ENCODE data around the gene VPS26B. TPM values are rescaled to one million over a fixed set of nuclear protein-coding genes. Genes with fewer than 3 reads are reported as not detected.
A peak's percentile ranks its signal among the peaks of the same experiment; 100 is the strongest.

VPS26B gene
- total RNA-seq, 1 experiment from 2014 or later = 33.1 TPM

GRCh38 chr11:134248910-134249480 lies 24.5 kb downstream of the VPS26B start:
- CTCF ChIA-PET = interaction anchor here (0.7 kb wide), 1 partner anchor 23 kb away, joined by 3 read pairs; no protein-coding TSS in a partner anchor

GRCh38 chr11:134250246-134250645 lies 25.8 kb downstream of the VPS26B start:
- Mint-ChIP-seq H3K4me1 (ENCODE audit: low read depth, unreplicated experiment) (peaks cover 14% of the 10 kb centered on the region), H3K27me3 (ENCODE audit: unreplicated experiment) (no peaks in the 10 kb centered on the region), H3K36me3 (ENCODE audit: insufficient read depth, unreplicated experiment) (peaks cover 23% of the 10 kb centered on the region), H3K27ac (ENCODE audit: unreplicated experiment) (no peak overlapping the region), H3K9me3 (ENCODE audit: low read depth, unreplicated experiment) (no peaks in the 10 kb centered on the region), H3K4me3 (ENCODE audit: low read depth, unreplicated experiment) (no peak overlapping the region)
- no peak for TF ChIP-seq CTCF (IDR thresholded peaks at IDR 0.05; ENCODE audit: unreplicated experiment)
- no peak for DNase-seq
- CTCF ChIA-PET = no interaction called here
- no TSS peak for BruUV-seq (replicated peaks)
- intact Hi-C loops (cut with micrococcal nuclease; ENCODE audit: unreplicated experiment) = no loop called here

More at GRCh38 chr11:134248910-134249480, 24.5 kb downstream of the VPS26B start:
- H3K9me3 Mint-ChIP-seq (ENCODE audit: low read depth, unreplicated experiment) = no peaks in the 10 kb centered on the region
- no peak overlapping the region for H3K4me3 Mint-ChIP-seq (ENCODE audit: low read depth, unreplicated experiment)
- intact Hi-C loops (cut with micrococcal nuclease; ENCODE audit: unreplicated experiment) = no loop called here
- no peak overlapping the region for H3K27ac Mint-ChIP-seq (ENCODE audit: unreplicated experiment)
- peaks cover 19% of the 10 kb centered on the region for H3K36me3 Mint-ChIP-seq (ENCODE audit: insufficient read depth, unreplicated experiment)
- no TSS peak for BruUV-seq (replicated peaks)
- peaks cover 14% of the 10 kb centered on the region for H3K4me1 Mint-ChIP-seq (ENCODE audit: low read depth, unreplicated experiment)
- TF ChIP-seq CTCF (IDR thresholded peaks at IDR 0.05; ENCODE audit: unreplicated experiment) = no peak
- no peaks in the 10 kb centered on the region for H3K27me3 Mint-ChIP-seq (ENCODE audit: unreplicated experiment)
- no peak for DNase-seq

GRCh38 chr11:134250675-134251074 lies 26.2 kb downstream of the VPS26B start:
- TF ChIP-seq CTCF (IDR thresholded peaks at IDR 0.05; ENCODE audit: unreplicated experiment) = no peak
- Mint-ChIP-seq H3K4me3 (ENCODE audit: low read depth, unreplicated experiment) (no peak overlapping the region), H3K4me1 (ENCODE audit: low read depth, unreplicated experiment) (peaks cover 14% of the 10 kb centered on the region), H3K9me3 (ENCODE audit: low read depth, unreplicated experiment) (no peaks in the 10 kb centered on the region), H3K27ac (ENCODE audit: unreplicated experiment) (no peak overlapping the region), H3K36me3 (ENCODE audit: insufficient read depth, unreplicated experiment) (peaks cover 23% of the 10 kb centered on the region), H3K27me3 (ENCODE audit: unreplicated experiment) (no peaks in the 10 kb centered on the region)
- intact Hi-C loops (cut with micrococcal nuclease; ENCODE audit: unreplicated experiment) = no loop called here
- CTCF ChIA-PET = interaction anchor here (0.6 kb wide), 1 partner anchor 14 kb away, joined by 3 read pairs; no protein-coding TSS in a partner anchor
- BruUV-seq (replicated peaks) = no TSS peak
- no peak for DNase-seq

- BruUV-seq (replicated peaks) = no TSS peak
Measured at GRCh38 chr11:134252346-134253187, 28.1 kb downstream of the VPS26B start.

More at GRCh38 chr11:134252346-134253187, 28.1 kb downstream of the VPS26B start:
- TF ChIP-seq CTCF (IDR thresholded peaks at IDR 0.05; ENCODE audit: unreplicated experiment) = no peak
- intact Hi-C loops (cut with micrococcal nuclease; ENCODE audit: unreplicated experiment) = no loop called here
- Mint-ChIP-seq H3K4me3 (ENCODE audit: low read depth, unreplicated experiment) (peak overlapping the region; percentile 98), H3K27me3 (ENCODE audit: unreplicated experiment) (no peaks in the 10 kb centered on the region), H3K27ac (ENCODE audit: unreplicated experiment) (peak overlapping the region; percentile 5), H3K36me3 (ENCODE audit: insufficient read depth, unreplicated experiment) (peaks cover 23% of the 10 kb centered on the region), H3K4me1 (ENCODE audit: low read depth, unreplicated experiment) (peaks cover 14% of the 10 kb centered on the region), H3K9me3 (ENCODE audit: low read depth, unreplicated experiment) (no peaks in the 10 kb centered on the region)
- DNase-seq = no peak
- CTCF ChIA-PET = no interaction called here

Measured in Calu3 (cell line).